Activated naive CD4-positive, alpha-beta T cell treated with anti-CD3 and anti-CD28 coated beads for 36 hours (primary cell): ENCODE data around the gene ZNF3. TPM values are rescaled to one million over a fixed set of nuclear protein-coding genes. Genes with fewer than 3 reads are reported as not detected.

Source experiments
- CTCF ChIA-PET: fragments of 350-600 bp; sonication (Branson Sonifier 250); formaldehyde crosslinking; loops from one replicate; lab custom pipeline; 2021; ENCODE audit warnings: antibody characterized with exemption; lab: Charles Lee
- DNase-seq: peaks from one replicate; pipeline ENCODE4 v3.0.0-alpha.2; 2020
- H3K27ac Mint-ChIP-seq: one replicate; pipeline ENCODE4 v1.8.0; 2021; ENCODE audit warnings: mild to moderate bottlenecking, mixed read lengths
- H3K27me3 Mint-ChIP-seq: one replicate; pipeline ENCODE4 v1.8.0; 2021; ENCODE audit warnings: low read depth, mixed read lengths
- H3K36me3 Mint-ChIP-seq: one replicate; pipeline ENCODE4 v1.8.0; 2021; ENCODE audit warnings: low read depth, mixed read lengths
- H3K4me1 Mint-ChIP-seq: one replicate; pipeline ENCODE4 v1.8.0; 2021; ENCODE audit warnings: low read depth, mixed read lengths
- H3K4me3 Mint-ChIP-seq: one replicate; pipeline ENCODE4 v1.8.0; 2021; ENCODE audit warnings: mild to moderate bottlenecking, moderate library complexity, mixed read lengths
- H3K9me3 Mint-ChIP-seq: one replicate; pipeline ENCODE4 v1.8.0; 2021; ENCODE audit warnings: mixed read lengths
- intact Hi-C: fragments of 100-400 bp; cut with micrococcal nuclease; formaldehyde crosslinking; loops from one replicate; pipeline ENCODE4 v1.15.1; 2023
- total RNA-seq, 2 experiments: library from RNA; stranded (reverse); gene quantifications; one replicate each; pipeline ENCODE4 v1.2.3, GENCODE V29; 2021

The ZNF3 gene
- total RNA-seq, 2 experiments from 2014 or later: 13.1 to 14.0 TPM

- no peak overlapping the region for H3K4me3 Mint-ChIP-seq
- H3K36me3 Mint-ChIP-seq: peaks cover 68% of the 10 kb centered on the region
Observed at GRCh38 chr7:100093054-100093453, 11.5 kb upstream of the ZNF3 start.

GRCh38 chr7:100091411-100092181 lies 10.1 kb upstream of the ZNF3 start:
- CTCF ChIA-PET: interaction anchor here (0.6 to 1.6 kb wide), 4 partner anchors 9 to 538 kb away, joined by 3 to 4 read pairs (median 3); no protein-coding TSS in a partner anchor
- intact Hi-C loops: no loop called here
- Mint-ChIP-seq H3K36me3 (peaks cover 57% of the 10 kb centered on the region), H3K27me3 (no peaks in the 10 kb centered on the region), H3K4me1 (peaks cover 46% of the 10 kb centered on the region), H3K9me3 (no peaks in the 10 kb centered on the region), H3K27ac (peak overlapping the region; percentile 39), H3K4me3 (no peak overlapping the region)
- peak; percentile 27 for DNase-seq

More at GRCh38 chr7:100093054-100093453, 11.5 kb upstream of the ZNF3 start:
- Mint-ChIP-seq H3K27me3 (no peaks in the 10 kb centered on the region), H3K27ac (no peak overlapping the region), H3K4me1 (peaks cover 50% of the 10 kb centered on the region), H3K9me3 (no peaks in the 10 kb centered on the region)
- no peak for DNase-seq
- intact Hi-C loops: no loop called here
- CTCF ChIA-PET: interaction anchor here (1.6 kb wide), 1 partner anchor 11 kb away, joined by 4 read pairs; no protein-coding TSS in a partner anchor

- no peak for DNase-seq
- peak overlapping the region; percentile 39 for H3K27ac Mint-ChIP-seq
- intact Hi-C loops: no loop called here
- no peaks in the 10 kb centered on the region for H3K27me3 Mint-ChIP-seq
- H3K9me3 Mint-ChIP-seq: no peaks in the 10 kb centered on the region
- CTCF ChIA-PET: interaction anchor here (0.6 to 1.6 kb wide), 4 partner anchors 9 to 42 kb away, joined by 3 to 4 read pairs (median 4); partner anchors contain the start of genes AP4M1 and MCM7
- peaks cover 49% of the 10 kb centered on the region for H3K36me3 Mint-ChIP-seq
- H3K4me3 Mint-ChIP-seq: no peak overlapping the region
- H3K4me1 Mint-ChIP-seq: peaks cover 43% of the 10 kb centered on the region
Observed at GRCh38 chr7:100090527-100091410, 9.2 kb upstream of the ZNF3 start.

GRCh38 chr7:100089458-100090196 lies 8.1 kb upstream of the ZNF3 start:
- intact Hi-C loops: loop anchor here (1.0 kb wide), 1 partner anchor 12 kb away; the partner anchor contains the start of genes AP4M1 and MCM7
- DNase-seq: no peak
- Mint-ChIP-seq H3K27me3 (no peaks in the 10 kb centered on the region), H3K9me3 (no peaks in the 10 kb centered on the region), H3K4me1 (peaks cover 36% of the 10 kb centered on the region), H3K27ac (peak overlapping the region; percentile 90), H3K4me3 (peak overlapping the region; percentile 88), H3K36me3 (peaks cover 38% of the 10 kb centered on the region)
- CTCF ChIA-PET: interaction anchor here (0.6 to 1.6 kb wide), 3 partner anchors 10 to 95 kb away, joined by 4 to 5 read pairs (median 4); partner anchors contain the start of genes AP4M1 and MCM7

DNA sequence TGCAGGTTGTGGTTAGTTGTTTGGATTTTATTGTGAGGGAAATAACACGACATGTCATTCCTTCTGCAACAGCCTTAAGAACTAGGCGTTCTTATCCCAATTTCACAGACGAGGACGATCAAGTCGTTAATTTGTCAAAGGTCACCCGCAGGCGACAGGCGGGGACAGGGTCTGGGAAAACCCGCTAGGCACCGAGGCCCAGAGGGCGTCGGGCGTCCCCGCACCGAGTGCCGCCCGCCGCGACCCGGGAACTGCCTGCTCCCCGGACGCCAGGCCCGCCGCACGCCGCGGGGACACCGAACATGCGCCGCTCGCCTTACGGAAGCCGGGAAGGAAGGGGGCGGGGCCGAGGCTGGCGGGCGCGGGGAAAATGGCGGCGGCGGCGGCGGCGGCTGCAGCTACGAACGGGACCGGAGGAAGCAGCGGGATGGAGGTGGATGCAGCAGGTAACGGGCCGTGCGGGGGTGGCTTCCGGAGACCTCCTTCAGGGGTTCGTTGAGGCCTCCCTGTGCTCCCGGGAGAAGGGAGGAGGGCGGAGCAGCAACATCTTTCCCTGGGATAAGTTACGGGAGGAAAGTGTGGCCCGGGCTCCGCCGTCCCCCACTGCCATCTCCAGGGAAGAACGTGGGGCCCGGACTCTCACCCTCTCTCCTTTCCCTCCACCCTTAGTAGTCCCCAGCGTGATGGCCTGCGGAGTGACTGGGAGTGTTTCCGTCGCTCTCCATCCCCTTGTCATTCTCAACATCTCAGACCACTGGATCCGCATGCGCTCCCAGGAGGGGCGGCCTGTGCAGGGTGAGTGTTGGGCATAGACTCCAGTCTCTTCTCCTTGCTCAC lies 7.3 kb upstream of the ZNF3 start, which contains the start of gene COPS6:
TSS of gene COPS6 (plus strand) at position 349 of the 837 bp plus-strand sequence. CDS start at position 371, 22 bp downstream.
- Mint-ChIP-seq H3K4me1 (peaks cover 36% of the 10 kb centered on the region), H3K27ac (peak within 1 kb of the TSS; percentile 90), H3K4me3 (peak within 1 kb of the TSS; percentile 88), H3K9me3 (no peaks in the 10 kb centered on the region), H3K27me3 (no peaks in the 10 kb centered on the region), H3K36me3 (peaks cover 31% of the 10 kb centered on the region)
- DNase-seq: peak; percentile 89
- intact Hi-C loops: loop anchor here (1.0 kb wide), 1 partner anchor 12 kb away; the partner anchor contains the start of genes AP4M1 and MCM7
- CTCF ChIA-PET: interaction anchor here (1.0 kb wide), 1 partner anchor 41 kb away, joined by 3 read pairs; no protein-coding TSS in a partner anchor

GRCh38 chr7:100088095-100088620 lies 6.6 kb upstream of the ZNF3 start:
- intact Hi-C loops: no loop called here
- CTCF ChIA-PET: interaction anchor here (1.0 kb wide), 1 partner anchor 41 kb away, joined by 3 read pairs; no protein-coding TSS in a partner anchor
- Mint-ChIP-seq H3K4me3 (peak overlapping the region; percentile 88), H3K36me3 (peaks cover 24% of the 10 kb centered on the region), H3K27ac (peak overlapping the region; percentile 90), H3K27me3 (no peaks in the 10 kb centered on the region), H3K4me1 (peaks cover 36% of the 10 kb centered on the region), H3K9me3 (no peaks in the 10 kb centered on the region)
- DNase-seq: no peak

DNA sequence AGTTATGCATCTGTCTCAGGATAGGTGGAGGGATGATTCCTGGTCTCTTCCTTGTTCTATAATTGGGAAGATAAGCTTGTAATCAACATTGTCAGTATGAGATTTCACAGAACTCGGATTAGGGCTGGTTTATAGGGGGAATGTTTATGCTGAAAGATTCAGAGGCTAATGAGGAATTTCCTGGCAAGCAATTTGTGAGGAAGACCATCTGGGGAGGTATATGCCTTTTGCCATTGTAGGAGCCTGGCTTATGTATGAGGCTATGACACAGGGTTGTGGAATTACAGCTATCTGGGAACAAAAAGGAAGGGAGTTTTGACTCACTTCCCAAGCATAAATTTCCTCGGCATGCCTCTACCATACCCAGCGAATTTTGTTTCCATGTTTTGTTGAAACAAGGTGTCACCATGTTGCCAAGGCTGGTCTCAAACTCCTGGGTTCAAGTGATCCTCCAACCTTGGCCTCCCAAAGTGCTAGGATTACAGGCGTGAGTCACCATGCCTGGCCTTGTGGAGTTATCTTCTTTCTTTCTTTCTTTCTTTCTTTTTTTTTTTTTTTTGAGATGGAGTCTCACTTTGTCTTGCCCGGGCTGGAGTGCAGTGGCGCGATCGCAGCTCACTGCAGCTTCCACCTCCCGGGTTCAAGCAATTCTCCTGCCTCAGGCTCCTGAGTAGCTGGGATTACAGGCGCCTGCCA lies 5.7 kb upstream of the ZNF3 start:
- Mint-ChIP-seq H3K4me1 (peaks cover 38% of the 10 kb centered on the region), H3K9me3 (no peaks in the 10 kb centered on the region), H3K27ac (peak overlapping the region; percentile 2), H3K4me3 (peak overlapping the region; percentile 13), H3K27me3 (no peaks in the 10 kb centered on the region), H3K36me3 (peaks cover 15% of the 10 kb centered on the region)
- DNase-seq: no peak
- CTCF ChIA-PET: no interaction called here
- intact Hi-C loops: no loop called here

DNA sequence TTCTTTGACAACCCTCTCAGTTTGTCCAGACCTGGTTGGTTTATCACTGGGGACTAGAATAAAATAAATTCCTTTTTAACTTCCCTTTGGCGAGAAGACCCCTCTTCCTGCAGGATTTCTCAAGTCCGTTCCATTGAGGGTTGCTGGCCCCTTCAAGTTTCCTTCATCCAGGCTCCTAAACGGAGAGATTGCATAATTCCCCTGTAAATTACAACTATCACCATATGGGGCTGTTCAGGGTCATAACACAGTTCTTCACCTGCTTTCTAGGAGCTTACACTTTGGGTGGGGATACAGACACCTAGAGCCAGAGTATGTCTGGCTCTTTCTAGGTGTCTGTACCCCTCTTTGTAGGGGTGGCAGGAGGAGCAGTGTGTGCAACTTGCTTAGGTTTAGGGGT lies 4.0 kb upstream of the ZNF3 start:
- Mint-ChIP-seq H3K27ac (no peak overlapping the region), H3K27me3 (no peaks in the 10 kb centered on the region), H3K9me3 (no peaks in the 10 kb centered on the region), H3K36me3 (peaks cover 5% of the 10 kb centered on the region), H3K4me3 (no peak overlapping the region), H3K4me1 (peaks cover 31% of the 10 kb centered on the region)
- DNase-seq: no peak
- CTCF ChIA-PET: interaction anchor here (1.6 kb wide), 1 partner anchor 95 kb away, joined by 4 read pairs; no protein-coding TSS in a partner anchor
- intact Hi-C loops: no loop called here

GRCh38 chr7:100082978-100083377 lies 1.5 kb upstream of the ZNF3 start:
- DNase-seq: no peak
- Mint-ChIP-seq H3K36me3 (peaks cover 8% of the 10 kb centered on the region), H3K4me3 (peak overlapping the region; percentile 88), H3K9me3 (no peaks in the 10 kb centered on the region), H3K4me1 (peaks cover 34% of the 10 kb centered on the region), H3K27ac (peak overlapping the region; percentile 86), H3K27me3 (no peaks in the 10 kb centered on the region)
- intact Hi-C loops: loop anchor here (1.0 to 5.0 kb wide), 4 partner anchors 48 to 707 kb away; partner anchors contain the start of genes BUD31, MEPCE, PDAP1 and ZCWPW1
- CTCF ChIA-PET: interaction anchor here (0.6 to 1.2 kb wide), 14 partner anchors 10 to 174 kb away, joined by 3 to 9 read pairs (median 4); no protein-coding TSS in a partner anchor
